GM12878 (cell line): Measurements from ENCODE around the gene MTSS2.

ENCODE experiments used
- POLR2A ChIP-seq: IDR thresholded peaks from 2 replicates; pipeline ENCODE4 v1.6.1; 2011; ENCODE audit warnings: low read depth, mild to moderate bottlenecking, low read length
- TF ChIP-seq, protein P1 (sequence below), 3 experiments: IDR thresholded peaks in 2 of 3; conservative IDR thresholded peaks in 1 of 3; 2 replicates each; pipeline ENCODE4 v1.5.1; 2011; ENCODE audit warnings: low read depth in 3 of 3, low read length in 3 of 3, mild to moderate bottlenecking in 3 of 3, control low read depth in 2 of 3, moderate library complexity in 2 of 3, inconsistent platforms in 1 of 3, mixed read lengths in 1 of 3; ENCODE audit not compliant: control insufficient read depth in 2 of 3, insufficient read depth in 1 of 3; ENCODE audit errors: extremely low read depth in 1 of 3
- TF ChIP-seq, protein P2 (sequence below): IDR thresholded peaks from 2 replicates; pipeline ENCODE4 v1.6.1; 2011; ENCODE audit warnings: low read depth, low read length, improper control_type of control experiment, borderline replicate concordance
- TF ChIP-seq, protein P3 (sequence below): IDR thresholded peaks from 2 replicates; pipeline ENCODE4 v1.6.1; 2012; ENCODE audit warnings: low read length, inconsistent platforms

DNA sequence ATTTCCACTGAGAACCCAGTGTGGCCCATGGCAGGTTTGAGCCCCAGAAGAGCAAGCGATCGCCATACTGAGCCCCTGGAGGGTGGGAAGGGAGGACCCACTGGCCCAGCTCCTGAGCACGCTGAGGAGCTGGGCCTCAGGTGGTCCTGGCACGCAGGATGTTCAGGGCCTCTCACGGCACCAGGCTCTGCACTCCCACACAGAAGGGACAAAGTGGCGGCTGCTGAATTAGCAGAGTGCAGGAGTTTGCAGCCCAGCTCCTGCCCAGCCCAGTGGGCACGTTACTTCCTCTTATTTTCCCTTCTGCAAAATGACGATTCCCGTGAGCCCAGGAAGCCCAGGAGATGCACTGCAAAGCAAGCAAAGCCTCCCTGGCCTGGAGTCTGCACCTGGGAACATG is 42.3 kb upstream of the MTSS2 start:
- TF ChIP-seq, protein P1, sequence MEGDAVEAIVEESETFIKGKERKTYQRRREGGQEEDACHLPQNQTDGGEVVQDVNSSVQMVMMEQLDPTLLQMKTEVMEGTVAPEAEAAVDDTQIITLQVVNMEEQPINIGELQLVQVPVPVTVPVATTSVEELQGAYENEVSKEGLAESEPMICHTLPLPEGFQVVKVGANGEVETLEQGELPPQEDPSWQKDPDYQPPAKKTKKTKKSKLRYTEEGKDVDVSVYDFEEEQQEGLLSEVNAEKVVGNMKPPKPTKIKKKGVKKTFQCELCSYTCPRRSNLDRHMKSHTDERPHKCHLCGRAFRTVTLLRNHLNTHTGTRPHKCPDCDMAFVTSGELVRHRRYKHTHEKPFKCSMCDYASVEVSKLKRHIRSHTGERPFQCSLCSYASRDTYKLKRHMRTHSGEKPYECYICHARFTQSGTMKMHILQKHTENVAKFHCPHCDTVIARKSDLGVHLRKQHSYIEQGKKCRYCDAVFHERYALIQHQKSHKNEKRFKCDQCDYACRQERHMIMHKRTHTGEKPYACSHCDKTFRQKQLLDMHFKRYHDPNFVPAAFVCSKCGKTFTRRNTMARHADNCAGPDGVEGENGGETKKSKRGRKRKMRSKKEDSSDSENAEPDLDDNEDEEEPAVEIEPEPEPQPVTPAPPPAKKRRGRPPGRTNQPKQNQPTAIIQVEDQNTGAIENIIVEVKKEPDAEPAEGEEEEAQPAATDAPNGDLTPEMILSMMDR (IDR thresholded peaks at IDR 0.05 in 2 of 3, conservative IDR thresholded peaks at IDR 0.05 in 1 of 3; ENCODE audit: control insufficient read depth in 2 of 3, extremely low read depth in 1 of 3, insufficient read depth in 1 of 3, low read depth in 3 of 3, low read length in 3 of 3) = no peak
- no peak for TF ChIP-seq POLR2A
- TF ChIP-seq, protein P2, sequence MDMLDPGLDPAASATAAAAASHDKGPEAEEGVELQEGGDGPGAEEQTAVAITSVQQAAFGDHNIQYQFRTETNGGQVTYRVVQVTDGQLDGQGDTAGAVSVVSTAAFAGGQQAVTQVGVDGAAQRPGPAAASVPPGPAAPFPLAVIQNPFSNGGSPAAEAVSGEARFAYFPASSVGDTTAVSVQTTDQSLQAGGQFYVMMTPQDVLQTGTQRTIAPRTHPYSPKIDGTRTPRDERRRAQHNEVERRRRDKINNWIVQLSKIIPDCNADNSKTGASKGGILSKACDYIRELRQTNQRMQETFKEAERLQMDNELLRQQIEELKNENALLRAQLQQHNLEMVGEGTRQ = no peak
- TF ChIP-seq, protein P3, sequence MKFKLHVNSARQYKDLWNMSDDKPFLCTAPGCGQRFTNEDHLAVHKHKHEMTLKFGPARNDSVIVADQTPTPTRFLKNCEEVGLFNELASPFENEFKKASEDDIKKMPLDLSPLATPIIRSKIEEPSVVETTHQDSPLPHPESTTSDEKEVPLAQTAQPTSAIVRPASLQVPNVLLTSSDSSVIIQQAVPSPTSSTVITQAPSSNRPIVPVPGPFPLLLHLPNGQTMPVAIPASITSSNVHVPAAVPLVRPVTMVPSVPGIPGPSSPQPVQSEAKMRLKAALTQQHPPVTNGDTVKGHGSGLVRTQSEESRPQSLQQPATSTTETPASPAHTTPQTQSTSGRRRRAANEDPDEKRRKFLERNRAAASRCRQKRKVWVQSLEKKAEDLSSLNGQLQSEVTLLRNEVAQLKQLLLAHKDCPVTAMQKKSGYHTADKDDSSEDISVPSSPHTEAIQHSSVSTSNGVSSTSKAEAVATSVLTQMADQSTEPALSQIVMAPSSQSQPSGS = no peak
